Chondrocyte (in vitro differentiated cells): ENCODE data around the gene HKDC1. TPM values are rescaled to one million over a fixed set of nuclear protein-coding genes. Genes with fewer than 3 reads are reported as not detected.

Source experiments
- DNase-seq: peaks from one replicate; pipeline ENCODE4 v3.0.0; 2021; ENCODE audit warnings: mixed read lengths, low spot score
- H3K27ac Mint-ChIP-seq: one replicate; pipeline ENCODE4 v1.8.0; 2021; ENCODE audit warnings: mild to moderate bottlenecking, moderate library complexity, mixed read lengths; ENCODE audit not compliant: unreplicated experiment
- H3K27me3 Mint-ChIP-seq: 2 replicates; pipeline ENCODE4 v1.8.0; 2021; ENCODE audit warnings: low read depth, mixed read lengths
- H3K36me3 Mint-ChIP-seq: 2 replicates; pipeline ENCODE4 v1.8.0; 2021; ENCODE audit warnings: low read depth, mixed read lengths
- H3K4me1 Mint-ChIP-seq: 2 replicates; pipeline ENCODE4 v1.8.0; 2021; ENCODE audit warnings: low read depth, mild to moderate bottlenecking, mixed read lengths
- H3K4me3 Mint-ChIP-seq: one replicate; pipeline ENCODE4 v1.8.0; 2021; ENCODE audit warnings: mild to moderate bottlenecking, moderate library complexity, mixed read lengths; ENCODE audit not compliant: unreplicated experiment
- H3K9me3 Mint-ChIP-seq: 2 replicates; pipeline ENCODE4 v1.8.0; 2021; ENCODE audit warnings: low read depth, mixed read lengths
- CTCF ChIP-seq: fragments of 200-600 bp; sonication (generic); IDR thresholded peaks from 2 replicates; pipeline ENCODE4 v1.5.0; 2021; ENCODE audit warnings: antibody characterized with exemption, mild to moderate bottlenecking, moderate library complexity
- total RNA-seq: library from RNA; stranded (reverse); gene quantifications from 3 replicates; pipeline ENCODE4 v1.2.1, GENCODE V29; 2021

Gene HKDC1
- total RNA-seq, 1 donor from 2014 or later = 4.0 TPM

GRCh38 chr10:69224862-69225657 is 4.9 kb downstream of the HKDC1 start:
- H3K27ac Mint-ChIP-seq = no peak overlapping the region
- no peaks in the 10 kb centered on the region for H3K9me3 Mint-ChIP-seq
- no peak for DNase-seq
- no peak overlapping the region for H3K4me3 Mint-ChIP-seq
- TF ChIP-seq CTCF = no peak
- H3K27me3 Mint-ChIP-seq = no peaks in the 10 kb centered on the region
- peaks cover 1% of the 10 kb centered on the region for H3K36me3 Mint-ChIP-seq
- H3K4me1 Mint-ChIP-seq = peaks cover 9% of the 10 kb centered on the region

- Mint-ChIP-seq H3K4me1 (peaks cover 9% of the 10 kb centered on the region), H3K4me3 (no peak overlapping the region), H3K36me3 (peaks cover 1% of the 10 kb centered on the region), H3K27ac (no peak overlapping the region), H3K27me3 (no peaks in the 10 kb centered on the region), H3K9me3 (no peaks in the 10 kb centered on the region)
- no peak for TF ChIP-seq CTCF
- DNase-seq = no peak
Measured at GRCh38 chr10:69225681-69226080, 5.5 kb downstream of the HKDC1 start.

GRCh38 chr10:69226919-69227450 is 6.9 kb downstream of the HKDC1 start:
- H3K4me3 Mint-ChIP-seq = no peak overlapping the region
- H3K4me1 Mint-ChIP-seq = peaks cover 8% of the 10 kb centered on the region
- no peak for DNase-seq
- H3K36me3 Mint-ChIP-seq = peaks cover 1% of the 10 kb centered on the region
- H3K27ac Mint-ChIP-seq = no peak overlapping the region
- no peaks in the 10 kb centered on the region for H3K27me3 Mint-ChIP-seq
- H3K9me3 Mint-ChIP-seq = no peaks in the 10 kb centered on the region
- TF ChIP-seq CTCF = no peak

- Mint-ChIP-seq H3K4me3 (no peak overlapping the region), H3K4me1 (peaks cover 15% of the 10 kb centered on the region), H3K9me3 (no peaks in the 10 kb centered on the region), H3K27me3 (no peaks in the 10 kb centered on the region), H3K36me3 (peaks cover 1% of the 10 kb centered on the region), H3K27ac (no peak overlapping the region)
- TF ChIP-seq CTCF = no peak
- no peak for DNase-seq
Measured at GRCh38 chr10:69228151-69228550, 8.0 kb downstream of the HKDC1 start.

GRCh38 chr10:69229616-69229916 is 9.4 kb downstream of the HKDC1 start:
- no peak overlapping the region for H3K4me3 Mint-ChIP-seq
- no peaks in the 10 kb centered on the region for H3K27me3 Mint-ChIP-seq
- H3K9me3 Mint-ChIP-seq = no peaks in the 10 kb centered on the region
- peaks cover 17% of the 10 kb centered on the region for H3K4me1 Mint-ChIP-seq
- no peak overlapping the region for H3K27ac Mint-ChIP-seq
- peaks cover 1% of the 10 kb centered on the region for H3K36me3 Mint-ChIP-seq
- DNase-seq = no peak
- TF ChIP-seq CTCF = no peak
